Measurements from ENCODE around the gene TMEM143.
"Not testable (repeated sequence)": the region's sequence is repeated elsewhere in the genome, so short reads cannot be mapped to it uniquely, and the experiment has no call there.

The TMEM143 gene

DNA sequence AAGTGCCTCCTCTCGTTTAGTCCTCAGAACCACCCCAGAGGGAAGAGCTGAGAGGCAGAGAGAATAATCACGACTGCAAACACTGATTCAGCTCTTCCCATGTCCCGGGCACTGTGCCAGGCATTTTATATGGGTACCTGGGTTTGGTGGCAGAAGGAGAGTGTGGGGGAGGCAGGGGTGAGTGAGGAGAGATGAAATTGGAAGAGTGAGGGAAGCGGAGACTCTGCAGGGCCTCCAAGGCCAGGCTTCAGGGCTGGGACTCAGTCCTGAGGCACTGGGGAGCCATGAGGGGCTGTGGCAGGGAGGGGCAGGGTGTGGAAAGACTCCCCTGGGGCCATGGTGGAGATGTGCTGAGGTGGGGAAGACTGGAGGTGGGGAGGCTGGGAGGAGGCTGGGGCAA is 9.2 kb upstream of the TMEM143 start:
- Histone ChIP-seq H3K9me2 (replicated peaks; ENCODE audit: low read depth, low read length) (no peaks in the 10 kb centered on the region), H2AFZ (ENCODE audit: low read length) (no peak overlapping the region), H3F3A (ENCODE audit: low read depth) (no peaks in the 10 kb centered on the region), H3K79me2 (ENCODE audit: insufficient read depth, low read length) (no peaks in the 10 kb centered on the region), H3K4me2 (ENCODE audit: low read depth, low read length, poor library complexity, severe bottlenecking) (no peak overlapping the region), H3K9ac (ENCODE audit: low read depth, low read length, poor library complexity, severe bottlenecking) (no peak overlapping the region), H4K20me1 (ENCODE audit: insufficient read depth, low read length, poor library complexity, severe bottlenecking) (no peaks in the 10 kb centered on the region), H3K36me3 (ENCODE audit: insufficient read depth, low read length) (no peaks in the 10 kb centered on the region), H3K4me3 (ENCODE audit: low read length, poor library complexity, severe bottlenecking) (no peak overlapping the region), H3K4me1 (ENCODE audit: insufficient read depth, low read length, poor library complexity, severe bottlenecking) (no peaks in the 10 kb centered on the region), H3K9me3 (ENCODE audit: insufficient read depth, low read depth, low read length) (no peaks in the 10 kb centered on the region), H3K27me3 (ENCODE audit: insufficient read depth, low read length, poor library complexity, severe bottlenecking) (no peaks in the 10 kb centered on the region)
- TF ChIP-seq, protein P1, sequence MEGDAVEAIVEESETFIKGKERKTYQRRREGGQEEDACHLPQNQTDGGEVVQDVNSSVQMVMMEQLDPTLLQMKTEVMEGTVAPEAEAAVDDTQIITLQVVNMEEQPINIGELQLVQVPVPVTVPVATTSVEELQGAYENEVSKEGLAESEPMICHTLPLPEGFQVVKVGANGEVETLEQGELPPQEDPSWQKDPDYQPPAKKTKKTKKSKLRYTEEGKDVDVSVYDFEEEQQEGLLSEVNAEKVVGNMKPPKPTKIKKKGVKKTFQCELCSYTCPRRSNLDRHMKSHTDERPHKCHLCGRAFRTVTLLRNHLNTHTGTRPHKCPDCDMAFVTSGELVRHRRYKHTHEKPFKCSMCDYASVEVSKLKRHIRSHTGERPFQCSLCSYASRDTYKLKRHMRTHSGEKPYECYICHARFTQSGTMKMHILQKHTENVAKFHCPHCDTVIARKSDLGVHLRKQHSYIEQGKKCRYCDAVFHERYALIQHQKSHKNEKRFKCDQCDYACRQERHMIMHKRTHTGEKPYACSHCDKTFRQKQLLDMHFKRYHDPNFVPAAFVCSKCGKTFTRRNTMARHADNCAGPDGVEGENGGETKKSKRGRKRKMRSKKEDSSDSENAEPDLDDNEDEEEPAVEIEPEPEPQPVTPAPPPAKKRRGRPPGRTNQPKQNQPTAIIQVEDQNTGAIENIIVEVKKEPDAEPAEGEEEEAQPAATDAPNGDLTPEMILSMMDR (conservative IDR thresholded peaks at IDR 0.05; ENCODE audit: low read length), result no peak
- no peak for TF ChIP-seq EZH2phosphoT487 (IDR thresholded peaks at IDR 0.05; ENCODE audit: borderline replicate concordance)

DNA sequence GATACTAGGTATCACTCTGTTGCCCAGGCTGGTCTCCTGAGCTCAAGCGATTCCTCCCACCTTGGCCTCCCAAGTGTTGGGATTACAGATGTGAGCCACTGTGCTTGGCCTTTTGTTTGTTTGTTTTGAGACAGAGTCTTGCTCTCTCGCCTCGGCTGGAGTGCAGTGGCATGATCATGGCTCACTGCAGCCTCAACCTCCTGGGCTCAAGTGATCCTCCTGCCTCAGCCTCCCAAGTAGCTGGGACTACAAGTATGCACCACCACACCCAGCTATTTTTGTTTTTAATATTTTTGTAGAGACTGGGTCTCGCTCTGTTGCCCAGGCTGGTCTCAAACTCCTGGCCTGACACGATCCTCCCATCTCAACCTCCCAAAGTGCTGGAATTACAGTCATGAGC is 8.0 kb upstream of the TMEM143 start:
- not testable (repeated sequence) for H3K9me3 ChIP-seq (ENCODE audit: insufficient read depth, low read depth, low read length); H3K9ac ChIP-seq (ENCODE audit: low read depth, low read length, poor library complexity, severe bottlenecking); H3K4me3 ChIP-seq (ENCODE audit: low read length, poor library complexity, severe bottlenecking); H3K9me2 ChIP-seq (replicated peaks; ENCODE audit: low read depth, low read length); H4K20me1 ChIP-seq (ENCODE audit: insufficient read depth, low read length, poor library complexity, severe bottlenecking); H3K79me2 ChIP-seq (ENCODE audit: insufficient read depth, low read length); H3F3A ChIP-seq (ENCODE audit: low read depth); H2AFZ ChIP-seq (ENCODE audit: low read length); H3K27me3 ChIP-seq (ENCODE audit: insufficient read depth, low read length, poor library complexity, severe bottlenecking); H3K4me2 ChIP-seq (ENCODE audit: low read depth, low read length, poor library complexity, severe bottlenecking); H3K4me1 ChIP-seq (ENCODE audit: insufficient read depth, low read length, poor library complexity, severe bottlenecking); H3K36me3 ChIP-seq (ENCODE audit: insufficient read depth, low read length)

DNA sequence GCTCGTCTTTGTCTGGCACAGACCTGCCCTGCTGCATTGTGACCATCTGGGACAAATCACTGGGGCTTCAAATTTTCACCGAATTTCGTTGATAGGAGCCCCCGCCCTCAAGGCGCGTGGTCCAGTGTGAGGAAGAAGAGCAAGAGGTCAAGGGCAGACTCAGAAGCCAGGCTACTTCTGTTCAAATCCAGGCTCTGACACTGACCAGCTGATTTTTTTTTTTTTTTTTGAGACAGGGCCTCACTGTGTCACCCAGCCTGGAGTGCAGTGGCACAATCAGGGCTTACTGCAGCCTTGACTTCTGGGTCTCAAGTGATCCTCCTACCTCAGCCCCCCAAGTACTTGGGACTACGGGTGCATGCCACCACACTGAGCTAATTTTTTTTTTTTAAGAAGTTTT is 7.6 kb upstream of the TMEM143 start:
- H4K20me1 ChIP-seq (ENCODE audit: insufficient read depth, low read length, poor library complexity, severe bottlenecking), result no peaks in the 10 kb centered on the region
- no peaks in the 10 kb centered on the region for H3K9me2 ChIP-seq (replicated peaks; ENCODE audit: low read depth, low read length)
- H2AFZ ChIP-seq (ENCODE audit: low read length), result no peak overlapping the region
- no peaks in the 10 kb centered on the region for H3F3A ChIP-seq (ENCODE audit: low read depth)
- H3K79me2 ChIP-seq (ENCODE audit: insufficient read depth, low read length), result no peaks in the 10 kb centered on the region
- H3K9me3 ChIP-seq (ENCODE audit: insufficient read depth, low read depth, low read length), result no peaks in the 10 kb centered on the region
- no peaks in the 10 kb centered on the region for H3K27me3 ChIP-seq (ENCODE audit: insufficient read depth, low read length, poor library complexity, severe bottlenecking)
- no peak overlapping the region for H3K9ac ChIP-seq (ENCODE audit: low read depth, low read length, poor library complexity, severe bottlenecking)
- no peaks in the 10 kb centered on the region for H3K36me3 ChIP-seq (ENCODE audit: insufficient read depth, low read length)
- TF ChIP-seq, protein P1 (conservative IDR thresholded peaks at IDR 0.05; ENCODE audit: low read length), result no peak
- no peak for TF ChIP-seq EZH2phosphoT487 (IDR thresholded peaks at IDR 0.05; ENCODE audit: borderline replicate concordance)
- H3K4me3 ChIP-seq (ENCODE audit: low read length, poor library complexity, severe bottlenecking), result no peak overlapping the region
- H3K4me1 ChIP-seq (ENCODE audit: insufficient read depth, low read length, poor library complexity, severe bottlenecking), result no peaks in the 10 kb centered on the region
- no peak overlapping the region for H3K4me2 ChIP-seq (ENCODE audit: low read depth, low read length, poor library complexity, severe bottlenecking)

DNA sequence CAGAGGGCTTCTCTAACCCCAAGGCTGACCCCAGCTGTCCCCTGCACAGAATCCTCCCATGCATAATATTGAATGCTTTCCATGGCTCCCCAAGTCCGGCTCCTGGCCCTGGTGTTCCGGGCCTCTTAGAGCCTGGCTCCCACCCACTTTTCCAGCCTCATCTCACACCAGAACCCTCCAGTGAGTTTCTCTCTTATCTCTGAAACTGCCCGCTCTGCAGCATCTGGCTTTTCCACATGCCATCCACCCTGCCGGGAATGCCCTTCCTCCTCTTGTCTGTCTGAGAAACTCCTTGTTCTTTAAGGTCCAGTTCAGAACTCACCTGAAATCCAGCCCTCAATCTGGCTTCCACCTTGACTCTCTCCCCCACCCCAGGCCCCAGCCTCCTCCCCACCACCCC is 7.2 kb upstream of the TMEM143 start:
- Histone ChIP-seq H3K27me3 (ENCODE audit: insufficient read depth, low read length, poor library complexity, severe bottlenecking) (no peaks in the 10 kb centered on the region), H3F3A (ENCODE audit: low read depth) (no peaks in the 10 kb centered on the region), H3K4me2 (ENCODE audit: low read depth, low read length, poor library complexity, severe bottlenecking) (no peak overlapping the region), H3K4me3 (ENCODE audit: low read length, poor library complexity, severe bottlenecking) (no peak overlapping the region), H2AFZ (ENCODE audit: low read length) (no peak overlapping the region), H3K9me3 (ENCODE audit: insufficient read depth, low read depth, low read length) (no peaks in the 10 kb centered on the region), H3K9me2 (replicated peaks; ENCODE audit: low read depth, low read length) (no peaks in the 10 kb centered on the region), H3K79me2 (ENCODE audit: insufficient read depth, low read length) (no peaks in the 10 kb centered on the region), H4K20me1 (ENCODE audit: insufficient read depth, low read length, poor library complexity, severe bottlenecking) (no peaks in the 10 kb centered on the region), H3K9ac (ENCODE audit: low read depth, low read length, poor library complexity, severe bottlenecking) (no peak overlapping the region), H3K36me3 (ENCODE audit: insufficient read depth, low read length) (no peaks in the 10 kb centered on the region), H3K4me1 (ENCODE audit: insufficient read depth, low read length, poor library complexity, severe bottlenecking) (no peaks in the 10 kb centered on the region)
- TF ChIP-seq EZH2phosphoT487 (IDR thresholded peaks at IDR 0.05; ENCODE audit: borderline replicate concordance), result no peak
- TF ChIP-seq, protein P1 (conservative IDR thresholded peaks at IDR 0.05; ENCODE audit: low read length), result no peak

All from Loucy (cell line).